Neutrophil (primary cell): ENCODE results near the gene ANKRD66.
"Not testable (repeated sequence)": the region's sequence is repeated elsewhere in the genome, so short reads cannot be mapped to it uniquely, and the experiment has no call there.

Experiments used
- H3K27ac ChIP-seq: fragments of 200-600 bp; sonication (generic); 2 replicates; pipeline ENCODE4 v1.5.1; 2016; ENCODE audit warnings: mild to moderate bottlenecking, moderate library complexity
- H3K27me3 ChIP-seq: fragments of 200-600 bp; sonication (generic); 2 replicates; pipeline ENCODE4 v1.6.0; 2016; ENCODE audit warnings: mild to moderate bottlenecking
- H3K36me3 ChIP-seq: fragments of 200-600 bp; sonication (generic); 2 replicates; pipeline ENCODE4 v1.5.1; 2017
- H3K4me1 ChIP-seq, 2 experiments: fragments of 200-600 bp in 1 of 2; sonication (generic) in 1 of 2; 1 replicate in 1 of 2; 2 replicates in 1 of 2; pipeline versions ENCODE4 v1.5.1 to v1.6.1; 2013 to 2016; ENCODE audit warnings: low read depth in 1 of 2, low read length in 1 of 2, mild to moderate bottlenecking in 1 of 2, moderate library complexity in 1 of 2; ENCODE audit not compliant: control insufficient read depth in 1 of 2, insufficient read depth in 1 of 2
- H3K4me3 ChIP-seq, 2 experiments: fragments of 200-600 bp in 1 of 2; sonication (generic) in 1 of 2; 1 replicate in 1 of 2; 2 replicates in 1 of 2; pipeline ENCODE4 v1.5.1; 2013 to 2016; ENCODE audit warnings: low read depth in 1 of 2, low read length in 1 of 2, mild to moderate bottlenecking in 1 of 2, moderate library complexity in 1 of 2
- H3K9me3 ChIP-seq: fragments of 200-600 bp; sonication (generic); 2 replicates; pipeline ENCODE4 v1.5.1; 2016
- TF ChIP-seq, protein P1 (sequence below): fragments of 200-600 bp; sonication (generic); IDR thresholded peaks from 2 replicates; pipeline ENCODE4 v1.5.1; 2016; ENCODE audit warnings: antibody characterized with exemption

The ANKRD66 gene

DNA sequence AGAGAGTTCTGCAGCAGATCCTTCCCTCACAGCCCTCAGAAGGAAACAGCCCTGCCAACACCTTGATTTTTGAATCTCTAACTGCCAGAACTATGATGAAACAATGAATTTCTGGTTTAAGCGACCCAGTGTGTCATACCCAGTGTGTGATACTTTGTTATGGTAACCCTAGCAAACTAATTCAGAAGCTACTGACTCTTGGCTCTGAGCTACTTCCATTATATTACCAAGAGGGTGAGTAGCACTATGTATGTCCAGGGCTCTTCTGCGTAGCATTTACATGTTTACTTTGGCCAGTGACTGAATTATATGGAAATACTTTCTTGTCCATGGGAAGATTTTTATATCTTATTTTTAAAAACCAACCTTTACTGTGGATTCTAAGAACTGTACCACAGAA, 16.7 kb downstream of the ANKRD66 start:
- Histone ChIP-seq H3K27ac (no peak overlapping the region), H3K9me3 (no peaks in the 10 kb centered on the region), H3K36me3 (no peaks in the 10 kb centered on the region), H3K4me1 (no peaks in the 10 kb centered on the region), H3K27me3 (no peaks in the 10 kb centered on the region), H3K4me3 (no peak overlapping the region)
- TF ChIP-seq, protein P1, sequence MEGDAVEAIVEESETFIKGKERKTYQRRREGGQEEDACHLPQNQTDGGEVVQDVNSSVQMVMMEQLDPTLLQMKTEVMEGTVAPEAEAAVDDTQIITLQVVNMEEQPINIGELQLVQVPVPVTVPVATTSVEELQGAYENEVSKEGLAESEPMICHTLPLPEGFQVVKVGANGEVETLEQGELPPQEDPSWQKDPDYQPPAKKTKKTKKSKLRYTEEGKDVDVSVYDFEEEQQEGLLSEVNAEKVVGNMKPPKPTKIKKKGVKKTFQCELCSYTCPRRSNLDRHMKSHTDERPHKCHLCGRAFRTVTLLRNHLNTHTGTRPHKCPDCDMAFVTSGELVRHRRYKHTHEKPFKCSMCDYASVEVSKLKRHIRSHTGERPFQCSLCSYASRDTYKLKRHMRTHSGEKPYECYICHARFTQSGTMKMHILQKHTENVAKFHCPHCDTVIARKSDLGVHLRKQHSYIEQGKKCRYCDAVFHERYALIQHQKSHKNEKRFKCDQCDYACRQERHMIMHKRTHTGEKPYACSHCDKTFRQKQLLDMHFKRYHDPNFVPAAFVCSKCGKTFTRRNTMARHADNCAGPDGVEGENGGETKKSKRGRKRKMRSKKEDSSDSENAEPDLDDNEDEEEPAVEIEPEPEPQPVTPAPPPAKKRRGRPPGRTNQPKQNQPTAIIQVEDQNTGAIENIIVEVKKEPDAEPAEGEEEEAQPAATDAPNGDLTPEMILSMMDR, result no peak

DNA sequence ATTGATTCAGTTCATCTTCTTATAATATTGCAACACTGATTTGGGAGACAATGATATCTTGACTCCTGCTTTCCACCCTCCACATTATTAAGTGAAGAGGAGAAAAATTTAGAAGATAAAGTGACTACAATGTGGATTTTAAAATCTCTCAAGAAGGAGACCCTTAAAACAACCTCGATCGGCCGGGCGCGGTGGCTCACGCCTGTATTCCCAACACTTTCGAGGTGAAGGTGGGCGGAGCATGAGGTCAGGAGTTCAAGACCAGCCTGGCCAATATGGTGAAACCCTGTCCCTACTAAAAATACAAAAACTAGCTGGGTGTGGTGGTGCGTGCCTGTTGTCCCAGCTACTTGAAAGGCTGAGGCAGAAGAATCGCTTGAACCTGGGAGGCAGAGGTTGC, 17.5 kb downstream of the ANKRD66 start:
- H3K27ac ChIP-seq, H3K9me3 ChIP-seq, H3K36me3 ChIP-seq, H3K4me1 ChIP-seq, H3K4me3 ChIP-seq, H3K27me3 ChIP-seq: not testable (repeated sequence)

DNA sequence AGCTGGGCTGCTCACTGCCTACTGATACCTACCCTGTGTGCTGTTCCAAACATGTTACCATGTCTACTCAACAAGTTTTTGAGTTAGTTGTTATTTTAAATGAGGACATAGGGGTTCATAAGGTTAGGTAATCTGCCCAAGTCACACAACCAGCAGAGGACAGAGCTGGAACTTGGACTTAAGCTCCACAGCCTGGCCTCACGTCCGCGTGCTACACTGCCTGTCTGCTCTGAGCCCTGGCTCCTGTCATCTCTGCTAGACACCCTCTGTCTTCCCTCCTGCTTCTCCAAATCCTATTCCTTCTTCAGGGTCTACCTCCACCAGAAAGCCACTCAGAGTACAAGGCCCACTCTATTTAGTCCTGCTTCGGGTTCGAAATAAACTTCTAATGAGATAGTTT, 18.2 kb downstream of the ANKRD66 start:
- Histone ChIP-seq H3K36me3 (no peaks in the 10 kb centered on the region), H3K27ac (no peak overlapping the region), H3K4me1 (peaks cover under 1 to 1% of the 10 kb centered on the region in 2 experiments), H3K9me3 (no peaks in the 10 kb centered on the region), H3K4me3 (no peak overlapping the region), H3K27me3 (no peaks in the 10 kb centered on the region)
- TF ChIP-seq, protein P1, result no peak

DNA sequence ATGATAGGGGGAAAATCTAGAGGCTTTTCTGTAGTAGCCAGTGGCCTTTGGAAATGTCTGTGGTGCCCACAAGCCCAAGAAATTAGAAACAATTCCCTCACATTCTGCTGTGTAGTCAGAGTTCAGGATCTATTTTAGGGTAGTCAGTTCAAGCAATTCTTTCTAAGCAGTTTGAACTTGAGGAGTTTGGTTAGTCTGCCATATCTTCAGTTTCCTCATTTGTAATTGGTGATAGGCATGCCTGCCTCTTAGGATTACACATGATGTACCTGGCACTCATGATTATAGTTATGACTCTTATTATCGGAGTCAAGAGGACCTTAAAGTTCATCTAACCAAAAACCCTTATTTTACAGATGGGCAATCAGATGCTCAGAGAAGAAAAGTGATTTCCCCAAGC, 25.3 kb downstream of the ANKRD66 start:
- TF ChIP-seq, protein P1, result no peak
- Histone ChIP-seq H3K27me3 (no peaks in the 10 kb centered on the region), H3K4me3 (peak overlapping the region in 1 of 2 experiments; percentile 26), H3K9me3 (no peaks in the 10 kb centered on the region), H3K36me3 (no peaks in the 10 kb centered on the region), H3K4me1 (peaks cover 43 to 44% of the 10 kb centered on the region in 2 experiments), H3K27ac (peak overlapping the region; percentile 92)

DNA sequence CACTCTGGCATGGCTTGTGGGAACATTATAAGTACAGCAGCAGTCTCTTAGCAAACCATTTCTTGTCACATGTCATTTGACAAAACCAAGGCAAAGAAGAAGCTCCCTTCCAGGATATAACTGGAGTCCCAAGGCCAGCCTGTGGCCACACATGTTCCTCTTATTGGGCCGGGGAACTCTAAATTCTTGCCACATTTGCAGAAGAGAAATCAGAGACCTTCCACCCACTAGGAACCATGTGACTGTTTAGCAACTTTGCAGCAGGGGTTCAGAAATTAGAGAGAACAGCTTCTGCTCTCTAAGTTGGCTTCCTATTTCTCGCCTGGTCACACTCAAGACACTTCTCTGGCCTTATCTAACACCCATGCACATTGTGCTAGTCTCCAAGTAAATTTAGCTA, 26.0 kb downstream of the ANKRD66 start:
- Histone ChIP-seq H3K9me3 (no peaks in the 10 kb centered on the region), H3K27me3 (no peaks in the 10 kb centered on the region), H3K27ac (peak overlapping the region; percentile 92), H3K4me3 (peak overlapping the region; percentile 15 to 26), H3K36me3 (no peaks in the 10 kb centered on the region), H3K4me1 (peaks cover 43 to 44% of the 10 kb centered on the region in 2 experiments)
- TF ChIP-seq, protein P1, result peak; percentile 30

DNA sequence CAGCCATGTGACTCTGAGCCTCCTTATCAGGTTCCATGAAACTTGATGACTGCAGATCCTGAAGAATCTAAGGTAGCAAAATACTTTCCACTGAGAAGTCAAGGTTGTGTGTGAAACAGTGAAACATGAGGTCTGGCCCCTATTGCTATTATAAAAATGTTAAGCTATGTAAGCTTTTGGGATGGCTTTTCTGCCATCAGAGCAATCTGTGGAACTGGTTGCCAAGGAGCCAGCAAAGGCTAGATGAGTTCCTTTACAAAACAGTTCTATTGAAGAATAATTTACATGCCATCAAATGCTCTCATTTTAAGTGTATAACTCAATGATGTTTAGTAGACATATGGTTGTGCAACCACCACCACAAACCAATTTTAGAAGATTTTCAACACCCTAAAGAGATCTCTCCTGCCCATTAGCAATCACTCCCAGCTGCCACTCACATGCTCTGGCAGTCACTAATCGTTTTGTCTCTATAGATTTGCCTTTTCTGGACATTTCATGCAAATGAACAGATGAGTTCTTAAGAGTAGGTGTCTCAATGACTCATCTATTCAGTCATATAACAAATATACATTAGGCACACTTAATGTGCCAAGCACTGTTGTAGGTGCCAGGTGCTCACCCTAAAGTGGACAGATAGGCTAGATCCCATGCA, 26.6 kb downstream of the ANKRD66 start:
- no peaks in the 10 kb centered on the region for H3K9me3 ChIP-seq
- peak overlapping the region; percentile 92 for H3K27ac ChIP-seq
- TF ChIP-seq, protein P1, result no peak
- no peaks in the 10 kb centered on the region for H3K27me3 ChIP-seq
- H3K4me3 ChIP-seq, result peak overlapping the region in 1 of 2 experiments; percentile 26
- H3K4me1 ChIP-seq, result peaks cover 43 to 44% of the 10 kb centered on the region in 2 experiments
- H3K36me3 ChIP-seq, result no peaks in the 10 kb centered on the region

DNA sequence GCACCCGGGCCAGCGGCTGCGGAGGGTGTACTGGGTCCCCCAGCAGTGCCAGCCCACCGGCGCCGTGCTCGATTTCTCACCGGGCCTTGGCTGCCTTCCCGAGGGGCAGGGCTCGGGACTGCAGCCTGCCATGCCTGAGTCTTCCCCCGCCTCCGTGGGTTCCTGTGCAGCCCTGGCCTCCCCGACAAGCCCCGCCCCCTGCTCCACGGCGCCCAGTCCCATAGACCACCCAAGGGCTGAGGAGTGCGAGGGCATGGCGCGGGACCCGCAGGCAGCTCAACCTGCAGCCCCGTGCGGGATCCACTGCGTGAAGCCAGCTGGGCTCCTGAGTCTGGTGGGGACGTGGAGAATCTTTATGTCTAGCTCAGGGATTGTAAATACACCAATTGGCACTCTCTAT, 28.0 kb downstream of the ANKRD66 start:
- H3K27ac ChIP-seq, H3K27me3 ChIP-seq, H3K36me3 ChIP-seq, H3K4me3 ChIP-seq, H3K9me3 ChIP-seq: not testable (repeated sequence)
- H3K4me1 ChIP-seq, result peaks cover 43 to 44% of the 10 kb centered on the region in 2 experiments
